ENCODE measurements around the gene DNER. TPM values are rescaled to one million over a fixed set of nuclear protein-coding genes. Genes with fewer than 3 reads are reported as not detected.

DNER gene
- polyA plus RNA-seq, 1 of the 3 experiments (the other 2 are of a cell fraction) = 1.4 TPM

DNA sequence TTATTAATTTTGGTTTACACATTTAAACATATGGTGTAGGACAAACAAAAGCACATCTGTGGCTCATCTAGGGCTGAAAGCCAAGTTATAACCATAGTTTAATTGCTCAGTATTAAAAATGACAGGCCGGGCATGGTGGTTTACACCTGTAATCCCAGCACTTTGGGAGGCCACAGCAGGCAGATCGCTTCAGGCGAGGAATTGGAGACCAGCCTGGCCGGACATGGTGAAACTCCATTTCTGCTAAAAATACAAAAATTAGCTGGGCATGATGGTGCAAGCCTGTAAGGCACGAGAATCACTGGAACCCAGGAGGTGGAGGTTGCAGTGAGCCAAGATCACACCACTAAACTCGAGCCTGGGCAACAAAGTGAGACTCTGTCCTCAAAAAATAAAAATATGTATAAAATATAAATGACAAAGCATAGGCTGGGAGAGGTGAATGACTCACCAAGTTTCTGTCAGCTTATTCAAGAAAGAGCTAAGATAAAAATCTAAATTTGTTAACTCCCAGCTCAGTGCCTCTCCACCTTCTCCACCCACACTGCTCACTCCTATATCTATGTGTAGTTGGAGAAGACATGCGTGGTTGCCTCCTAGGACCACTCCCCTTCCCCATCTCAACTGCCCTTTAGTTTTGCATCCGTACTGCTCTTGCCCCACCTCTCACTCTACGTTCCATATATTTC is 364.1 kb downstream of the DNER start:
- Histone ChIP-seq H3K4me3 (ENCODE audit: low read depth in 2 of 2, low read length in 1 of 2) (no peak overlapping the region), H3K4me2 (no peak overlapping the region), H3K9me2 (no peaks in the 10 kb centered on the region), H3K36me3 (replicated peaks in 1 of 2; ENCODE audit: control insufficient read depth in 1 of 2, insufficient read depth in 2 of 2, low read length in 1 of 2) (no peaks in the 10 kb centered on the region), H3K27ac (ENCODE audit: low read depth in 2 of 2, low read length in 1 of 2) (no peak overlapping the region), H2AFZ (ENCODE audit: low read depth) (no peak overlapping the region), H4K20me1 (ENCODE audit: insufficient read depth) (no peaks in the 10 kb centered on the region), H3K9ac (no peak overlapping the region), H3K27me3 (ENCODE audit: insufficient read depth) (no peaks in the 10 kb centered on the region), H3K4me1 (ENCODE audit: control insufficient read depth in 1 of 2, insufficient read depth in 2 of 2, low read depth in 1 of 2, low read length in 1 of 2) (no peaks in the 10 kb centered on the region; a peak in 1 of 4 replicates), H3F3A (replicated peaks; ENCODE audit: insufficient read depth) (no peaks in the 10 kb centered on the region), H3K79me2 (ENCODE audit: insufficient read depth) (no peaks in the 10 kb centered on the region), H3K9me3 (no peaks in the 10 kb centered on the region)
- DNase-seq = no peak
- TF ChIP-seq, protein P1, sequence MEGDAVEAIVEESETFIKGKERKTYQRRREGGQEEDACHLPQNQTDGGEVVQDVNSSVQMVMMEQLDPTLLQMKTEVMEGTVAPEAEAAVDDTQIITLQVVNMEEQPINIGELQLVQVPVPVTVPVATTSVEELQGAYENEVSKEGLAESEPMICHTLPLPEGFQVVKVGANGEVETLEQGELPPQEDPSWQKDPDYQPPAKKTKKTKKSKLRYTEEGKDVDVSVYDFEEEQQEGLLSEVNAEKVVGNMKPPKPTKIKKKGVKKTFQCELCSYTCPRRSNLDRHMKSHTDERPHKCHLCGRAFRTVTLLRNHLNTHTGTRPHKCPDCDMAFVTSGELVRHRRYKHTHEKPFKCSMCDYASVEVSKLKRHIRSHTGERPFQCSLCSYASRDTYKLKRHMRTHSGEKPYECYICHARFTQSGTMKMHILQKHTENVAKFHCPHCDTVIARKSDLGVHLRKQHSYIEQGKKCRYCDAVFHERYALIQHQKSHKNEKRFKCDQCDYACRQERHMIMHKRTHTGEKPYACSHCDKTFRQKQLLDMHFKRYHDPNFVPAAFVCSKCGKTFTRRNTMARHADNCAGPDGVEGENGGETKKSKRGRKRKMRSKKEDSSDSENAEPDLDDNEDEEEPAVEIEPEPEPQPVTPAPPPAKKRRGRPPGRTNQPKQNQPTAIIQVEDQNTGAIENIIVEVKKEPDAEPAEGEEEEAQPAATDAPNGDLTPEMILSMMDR (IDR thresholded peaks at IDR 0.05) = no peak
- TF ChIP-seq POLR2AphosphoS5 (IDR thresholded peaks at IDR 0.05; ENCODE audit: low read depth, low read length) (no peak), RXRA (IDR thresholded peaks at IDR 0.05; ENCODE audit: borderline replicate concordance, low read depth) (no peak), FOXJ3 (CRISPR knock-in tag; IDR thresholded peaks at IDR 0.05) (no peak), FOXM1 (IDR thresholded peaks at IDR 0.05; ENCODE audit: low read depth) (no peak), TCF12 (IDR thresholded peaks at IDR 0.05) (no peak), SMC3 (IDR thresholded peaks at IDR 0.05; ENCODE audit: low read depth, low read length) (no peak), RCOR1 (IDR thresholded peaks at IDR 0.05; ENCODE audit: low read length) (no peak), NRF1 (IDR thresholded peaks at IDR 0.05; ENCODE audit: low read depth, low read length) (no peak), EZH2phosphoT487 (IDR thresholded peaks at IDR 0.05; ENCODE audit: borderline replicate concordance, low read depth) (no peak), RFX5 (IDR thresholded peaks at IDR 0.05; ENCODE audit: low read length) (no peak), ELF1 (IDR thresholded peaks at IDR 0.05) (no peak), YY1 (IDR thresholded peaks at IDR 0.05; ENCODE audit: low read depth) (no peak), FOSL2 (IDR thresholded peaks at IDR 0.05; ENCODE audit: borderline replicate concordance, low read depth) (no peak), GABPA (IDR thresholded peaks at IDR 0.05; ENCODE audit: low read depth) (no peak), SIN3A (IDR thresholded peaks at IDR 0.05; ENCODE audit: borderline replicate concordance, low read depth, low read length) (no peak), JUND (IDR thresholded peaks at IDR 0.05) (no peak), NFIC (IDR thresholded peaks at IDR 0.05; ENCODE audit: borderline replicate concordance) (no peak)
- TF ChIP-seq, protein P2, sequence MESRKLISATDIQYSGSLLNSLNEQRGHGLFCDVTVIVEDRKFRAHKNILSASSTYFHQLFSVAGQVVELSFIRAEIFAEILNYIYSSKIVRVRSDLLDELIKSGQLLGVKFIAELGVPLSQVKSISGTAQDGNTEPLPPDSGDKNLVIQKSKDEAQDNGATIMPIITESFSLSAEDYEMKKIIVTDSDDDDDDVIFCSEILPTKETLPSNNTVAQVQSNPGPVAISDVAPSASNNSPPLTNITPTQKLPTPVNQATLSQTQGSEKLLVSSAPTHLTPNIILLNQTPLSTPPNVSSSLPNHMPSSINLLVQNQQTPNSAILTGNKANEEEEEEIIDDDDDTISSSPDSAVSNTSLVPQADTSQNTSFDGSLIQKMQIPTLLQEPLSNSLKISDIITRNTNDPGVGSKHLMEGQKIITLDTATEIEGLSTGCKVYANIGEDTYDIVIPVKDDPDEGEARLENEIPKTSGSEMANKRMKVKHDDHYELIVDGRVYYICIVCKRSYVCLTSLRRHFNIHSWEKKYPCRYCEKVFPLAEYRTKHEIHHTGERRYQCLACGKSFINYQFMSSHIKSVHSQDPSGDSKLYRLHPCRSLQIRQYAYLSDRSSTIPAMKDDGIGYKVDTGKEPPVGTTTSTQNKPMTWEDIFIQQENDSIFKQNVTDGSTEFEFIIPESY (IDR thresholded peaks at IDR 0.05; ENCODE audit: borderline replicate concordance, low read depth) = no peak
- TF ChIP-seq, protein P3, sequence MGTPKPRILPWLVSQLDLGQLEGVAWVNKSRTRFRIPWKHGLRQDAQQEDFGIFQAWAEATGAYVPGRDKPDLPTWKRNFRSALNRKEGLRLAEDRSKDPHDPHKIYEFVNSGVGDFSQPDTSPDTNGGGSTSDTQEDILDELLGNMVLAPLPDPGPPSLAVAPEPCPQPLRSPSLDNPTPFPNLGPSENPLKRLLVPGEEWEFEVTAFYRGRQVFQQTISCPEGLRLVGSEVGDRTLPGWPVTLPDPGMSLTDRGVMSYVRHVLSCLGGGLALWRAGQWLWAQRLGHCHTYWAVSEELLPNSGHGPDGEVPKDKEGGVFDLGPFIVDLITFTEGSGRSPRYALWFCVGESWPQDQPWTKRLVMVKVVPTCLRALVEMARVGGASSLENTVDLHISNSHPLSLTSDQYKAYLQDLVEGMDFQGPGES (IDR thresholded peaks at IDR 0.05; ENCODE audit: low read depth, low read length) = no peak
- 31% methylated on average over 9 of the region's 9 CpGs for WGBS (ENCODE audit: low lambda C conversion rate)
- ChIA-PET POLR2A (no interaction called here), CTCF (interaction anchor here (0.6 kb wide), 1 partner anchor 107 kb away, joined by 3 read pairs; no protein-coding TSS in a partner anchor)
